K562 (cell line): Measurements from ENCODE around the gene SIK3. TPM values are rescaled to one million over a fixed set of nuclear protein-coding genes. Genes with fewer than 3 reads are reported as not detected.

ENCODE experiments used
- ATAC-seq: fragments of 200-7000 bp; cut with Tn5 transposase; 3 replicates; pipeline ENCODE4 v1.9.1; 2020; ENCODE audit warnings: moderate library complexity
- BruUV-seq: library from RNA; stranded (reverse); fragments of 400-500 nt; replicated peaks from 2 replicates; lab custom pipeline; 2021; lab: Mats Ljungman, UMichigan
- CTCF ChIA-PET: fragments of 300-600 bp; formaldehyde crosslinking; extraction: SDS; loops from one replicate; lab custom pipeline; 2021; ENCODE audit warnings: low intra/inter-chr PET ratio; lab: Yijun Ruan, JAX
- POLR2A ChIA-PET: fragments of 300-600, 350-650 bp; sonication (Branson Sonifier 250); formaldehyde crosslinking; extraction: SDS; loops from one replicate; lab custom pipeline; 2021; ENCODE audit warnings: antibody characterized with exemption, inconsistent platforms; lab: Yijun Ruan, JAX
- DNase-seq, 4 experiments: peaks; one replicate each; pipeline versions ENCODE4 v3.0.0 to v3.0.0-alpha.2; 2011 to 2018; ENCODE audit warnings: low spot score in 3 of 4, mixed read lengths in 3 of 4; ENCODE audit errors: extremely low read depth in 1 of 4
- FAIRE-seq: peaks from 2 replicates; lab custom pipeline; 2011; peaks lifted over from hg19 to GRCh38; lab: Jason Lieb, UNC
- H2AFZ ChIP-seq: 2 replicates; pipeline ENCODE4 v1.6.0; 2011; ENCODE audit warnings: low read depth, low read length, control low read depth, inconsistent platforms
- H3K27ac ChIP-seq: fragments of 200-600 bp; 3 replicates; pipeline ENCODE4 v1.8.0; 2011; ENCODE audit warnings: low read depth, mild to moderate bottlenecking, control low read depth, inconsistent platforms, low read length, moderate library complexity, mixed read lengths; ENCODE audit errors: extremely low read depth
- H3K27me3 ChIP-seq, 2 experiments: fragments of 300-600 bp in 1 of 2; 2 replicates in 1 of 2; 3 replicates in 1 of 2; pipeline versions ENCODE4 v1.6.0 to v1.8.0; 2011; ENCODE audit warnings: inconsistent platforms in 2 of 2, low read length in 2 of 2, mild to moderate bottlenecking in 1 of 2, mixed read lengths in 1 of 2, moderate library complexity in 1 of 2; ENCODE audit not compliant: control insufficient read depth in 2 of 2, insufficient read depth in 2 of 2
- H3K36me3 ChIP-seq: fragments of 300-600 bp; 3 replicates; pipeline ENCODE4 v1.8.0; 2011; ENCODE audit warnings: mild to moderate bottlenecking, low read length, inconsistent platforms; ENCODE audit not compliant: control insufficient read depth, insufficient read depth
- H3K4me1 ChIP-seq, 2 experiments: fragments of 200-600 bp in 1 of 2; replicated peaks in 1 of 2; 2 replicates in 1 of 2; 3 replicates in 1 of 2; pipeline versions ENCODE4 v1.5.1 to v1.8.0; 2011; ENCODE audit warnings: inconsistent platforms in 2 of 2, low read length in 2 of 2, mild to moderate bottlenecking in 1 of 2, mixed read lengths in 1 of 2, moderate library complexity in 1 of 2; ENCODE audit not compliant: control insufficient read depth in 2 of 2, insufficient read depth in 2 of 2
- H3K4me2 ChIP-seq: 2 replicates; pipeline ENCODE4 v1.6.1; 2011; ENCODE audit warnings: low read length, control low read depth, inconsistent platforms, mixed read lengths; ENCODE audit not compliant: insufficient read depth
- H3K4me3 ChIP-seq: fragments of 200-600 bp; sonication (generic), shearing (Covaris generic); 2 replicates; pipeline ENCODE4 v1.5.1; 2016; ENCODE audit warnings: control low read depth, inconsistent platforms
- H3K79me2 ChIP-seq: fragments of 200-600 bp; 3 replicates; pipeline ENCODE4 v1.8.0; 2011; ENCODE audit warnings: low read length, inconsistent platforms; ENCODE audit not compliant: control insufficient read depth, insufficient read depth
- H3K9ac ChIP-seq, 2 experiments: 2 replicates each; pipeline versions ENCODE4 v1.6.0 to v1.6.1; 2011; ENCODE audit warnings: low read depth in 2 of 2, low read length in 2 of 2, control low read depth in 1 of 2, inconsistent platforms in 1 of 2, mild to moderate bottlenecking in 1 of 2, mixed read lengths in 1 of 2; ENCODE audit not compliant: insufficient read depth in 1 of 2
- H3K9me1 ChIP-seq: one replicate; pipeline ENCODE4 v1.6.0; 2011; ENCODE audit warnings: inconsistent platforms, mild to moderate bottlenecking, low read length, moderate library complexity; ENCODE audit not compliant: control insufficient read depth, insufficient read depth
- H3K9me3 ChIP-seq: replicated peaks from 2 replicates; pipeline ENCODE4 v1.5.1; 2011; ENCODE audit warnings: low read depth, low read length, inconsistent platforms; ENCODE audit not compliant: control insufficient read depth, insufficient read depth
- H4K20me1 ChIP-seq: replicated peaks from 2 replicates; pipeline ENCODE4 v1.6.1; 2011; ENCODE audit warnings: low read length, inconsistent platforms, mixed read lengths; ENCODE audit not compliant: control insufficient read depth, insufficient read depth
- ATF1 ChIP-seq, 2 experiments: fragments of 450-650 bp in 1 of 2; IDR thresholded peaks; 2 replicates each; pipeline ENCODE4 v1.6.1; 2016; ENCODE audit warnings: missing compliant biosample characterization in 1 of 2, missing genetic modification characterization in 1 of 2
- ESRRA ChIP-seq: fragments of 450-650 bp; IDR thresholded peaks from 2 replicates; pipeline ENCODE4 v1.6.1; 2014; ENCODE audit warnings: low read depth, mild to moderate bottlenecking, moderate library complexity, borderline replicate concordance
- ETV5 ChIP-seq: sonication (generic); formaldehyde crosslinking; IDR thresholded peaks from 2 replicates; pipeline ENCODE4 v1.4.0; 2020; ENCODE audit warnings: low read depth, mild to moderate bottlenecking, missing genetic modification reagents
- FOXK1 ChIP-seq: sonication (generic); formaldehyde crosslinking; IDR thresholded peaks from 2 replicates; pipeline ENCODE4 v1.8.0; 2022; ENCODE audit warnings: missing genetic modification reagents, mild to moderate bottlenecking, borderline replicate concordance
- NFYB ChIP-seq: IDR thresholded peaks from 2 replicates; pipeline ENCODE4 v1.6.1; 2011; ENCODE audit warnings: mild to moderate bottlenecking, moderate library complexity; ENCODE audit not compliant: insufficient read length; ENCODE audit errors: extremely low read depth
- NR0B1 ChIP-seq: fragments of 450-650 bp; IDR thresholded peaks from one replicate; pipeline ENCODE4 v1.6.1; 2018; ENCODE audit warnings: mild to moderate bottlenecking, moderate library complexity; ENCODE audit not compliant: partially characterized antibody
- PML ChIP-seq: IDR thresholded peaks from 2 replicates; pipeline ENCODE4 v1.6.1; 2012; ENCODE audit warnings: low read length, inconsistent platforms
- SMARCA5 ChIP-seq: fragments of 450-650 bp; IDR thresholded peaks from 2 replicates; pipeline ENCODE4 v1.6.1; 2016
- SNIP1 ChIP-seq: fragments of 450-650 bp; IDR thresholded peaks from 2 replicates; pipeline ENCODE4 v1.7.1; 2017; ENCODE audit warnings: low read depth, mild to moderate bottlenecking
- TAF7 ChIP-seq: fragments of 450-650 bp; IDR thresholded peaks from 2 replicates; pipeline ENCODE4 v1.6.1; 2016; ENCODE audit warnings: missing genetic modification characterization, missing compliant biosample characterization
- ZBTB5 ChIP-seq: fragments of 450-650 bp; IDR thresholded peaks from 2 replicates; pipeline ENCODE4 v1.6.1; 2017; ENCODE audit warnings: antibody characterized with exemption
- ZNF253 ChIP-seq: fragments of 250-450 bp; sonication (Bioruptor Pico); conservative IDR thresholded peaks from 2 replicates; pipeline ENCODE4 v1.6.1; 2021; ENCODE audit warnings: mild to moderate bottlenecking
- ZNF436 ChIP-seq: fragments of 250-450, 450-650 bp; sonication (Bioruptor Pico); formaldehyde crosslinking; IDR thresholded peaks from 2 replicates; pipeline ENCODE4 v1.7.0; 2020; ENCODE audit warnings: mild to moderate bottlenecking
- ZSCAN32 ChIP-seq: fragments of 450-650 bp; formaldehyde crosslinking; IDR thresholded peaks from 2 replicates; pipeline ENCODE4 v1.4.0; 2020; ENCODE audit warnings: mild to moderate bottlenecking, moderate library complexity
- WGBS: fragments of 100-300 bp; shearing (Covaris generic); methylation state at CpG from one replicate; pipeline ENCODE4 v1.1.6; 2016; ENCODE audit warnings: low coverage, mixed read lengths; ENCODE audit not compliant: insufficient coverage; ENCODE audit errors: missing lambda C conversion rate; 5-methylcytosine and 5-hydroxymethylcytosine counted together
- in situ Hi-C: fragments of 300-500 bp; cut with MboI; formaldehyde crosslinking; loops from 4 replicates; pipeline ENCODE4 v1.15.0; 2018; ENCODE audit warnings: inconsistent platforms, mixed read lengths
- intact Hi-C: fragments of 100-400 bp; cut with micrococcal nuclease; formaldehyde crosslinking; loops from 2 replicates; pipeline ENCODE4 v1.14.2; 2022
- polyA plus RNA-seq, 8 experiments: library from polyadenylated mRNA; depleted of rRNA in 4 of 8; stranded (reverse) in 5 of 8; unstranded in 3 of 8; fragments of >200 nt; fragmentation: Nextera tagmentation in 2 of 8; fragmentation: Illumina TruSeq in 1 of 8; extraction: Ambion mirVana in 2 of 8; extraction: Trizol in 1 of 8; gene quantifications; 2 replicates each; pipeline versions ENCODE4 v1.2.1 to v1.2.3, GENCODE V29; 2011 to 2014; ENCODE audit warnings: inconsistent platforms in 1 of 8, missing spikeins in 1 of 8
- total RNA-seq, 7 experiments: library from RNA; depleted of rRNA in 6 of 7; stranded (reverse); fragments of >200 nt in 6 of 7; fragmentation: Illumina TruSeq in 2 of 7; extraction: Trizol in 2 of 7; gene quantifications; 2 replicates each; pipeline versions ENCODE4 v1.2.1 to v1.2.3, GENCODE V29; 2011 to 2021; ENCODE audit warnings: low replicate concordance in 1 of 7
- TF ChIP-seq, protein P1 (sequence below): fragments of 450-650 bp; IDR thresholded peaks from 2 replicates; pipeline ENCODE4 v1.6.1; 2016
- TF ChIP-seq, protein P2 (sequence below): sonication (generic); formaldehyde crosslinking; IDR thresholded peaks from 2 replicates; pipeline ENCODE4 v1.8.1; 2023; ENCODE audit warnings: mild to moderate bottlenecking, missing genetic modification reagents

Gene SIK3
- total and polyA plus RNA-seq, 9 of the 15 experiments (the other 6 are each of a cell fraction or from before 2014, with no cell fraction given): 1.6 to 21.6 (median 8.0) TPM

DNA sequence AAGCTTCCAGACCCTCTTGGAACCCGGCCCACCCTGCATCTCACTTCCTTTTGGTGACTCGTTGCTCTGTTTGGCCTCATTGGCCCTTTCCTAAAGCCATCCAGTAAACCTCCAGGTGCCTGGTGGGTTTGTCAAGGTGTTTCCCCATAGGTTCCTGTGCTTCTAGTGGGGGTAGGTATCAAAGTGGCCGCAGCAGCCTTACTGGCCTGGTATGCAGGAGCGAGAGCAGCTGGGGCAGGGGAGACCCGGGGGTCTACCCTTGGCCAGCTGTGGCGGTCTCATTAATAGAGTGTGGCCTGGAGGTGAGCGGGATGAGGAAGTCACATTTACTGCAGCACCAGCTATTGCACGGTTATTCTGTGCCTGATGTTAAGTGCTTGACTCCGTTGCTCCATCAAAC is 279.2 kb downstream of the SIK3 start:
- H3K27me3 ChIP-seq: peaks cover 0 to 10% of the 10 kb centered on the region in 2 experiments; a peak in 1 of 5 replicates
- CTCF ChIA-PET: no interaction called here
- no peak for FAIRE-seq

More for the DNA sequence above, 279.2 kb downstream of the SIK3 start:
- H2AFZ ChIP-seq: no peak overlapping the region
- no peaks in the 10 kb centered on the region for H4K20me1 ChIP-seq
- H3K9ac ChIP-seq: peak overlapping the region in 1 of 2 experiments; percentile 45; a peak in 1 of 4 replicates
- no peak overlapping the region for H3K27ac ChIP-seq
- no TSS peak for BruUV-seq
- no peak overlapping the region for H3K4me2 ChIP-seq
- H3K4me1 ChIP-seq: peaks cover under 1 to 10% of the 10 kb centered on the region in 2 experiments; a peak in 2 of 5 replicates
- no peaks in the 10 kb centered on the region for H3K9me1 ChIP-seq
- H3K4me3 ChIP-seq: no peak overlapping the region
- H3K9me3 ChIP-seq: no peaks in the 10 kb centered on the region
- POLR2A ChIA-PET: no interaction called here
- no peak for ATAC-seq
- in situ Hi-C loops: no loop called here
- no peaks in the 10 kb centered on the region for H3K79me2 ChIP-seq
- WGBS: 39% methylated on average over 7 of the region's 9 CpGs
- intact Hi-C loops: no loop called here
- no peaks in the 10 kb centered on the region for H3K36me3 ChIP-seq
- no peak for TF ChIP-seq SMARCA5
- no peak for TF ChIP-seq ESRRA
- TF ChIP-seq, protein P1, sequence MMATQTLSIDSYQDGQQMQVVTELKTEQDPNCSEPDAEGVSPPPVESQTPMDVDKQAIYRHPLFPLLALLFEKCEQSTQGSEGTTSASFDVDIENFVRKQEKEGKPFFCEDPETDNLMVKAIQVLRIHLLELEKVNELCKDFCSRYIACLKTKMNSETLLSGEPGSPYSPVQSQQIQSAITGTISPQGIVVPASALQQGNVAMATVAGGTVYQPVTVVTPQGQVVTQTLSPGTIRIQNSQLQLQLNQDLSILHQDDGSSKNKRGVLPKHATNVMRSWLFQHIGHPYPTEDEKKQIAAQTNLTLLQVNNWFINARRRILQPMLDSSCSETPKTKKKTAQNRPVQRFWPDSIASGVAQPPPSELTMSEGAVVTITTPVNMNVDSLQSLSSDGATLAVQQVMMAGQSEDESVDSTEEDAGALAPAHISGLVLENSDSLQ: no peak
- no peak for TF ChIP-seq ATF1 (CRISPR knock-in tag; IDR thresholded peaks at IDR 0.05)
- TF ChIP-seq ATF1 (tag; IDR thresholded peaks at IDR 0.05): no peak
- no peak for TF ChIP-seq ZNF436 (CRISPR knock-in tag)
- TF ChIP-seq ZNF253 (CRISPR knock-in tag): no peak
- TF ChIP-seq ZBTB5: no peak
- TF ChIP-seq FOXK1 (CRISPR knock-in tag): no peak
- TF ChIP-seq ZSCAN32 (CRISPR knock-in tag): no peak
- TF ChIP-seq NFYB: no peak
- no peak for TF ChIP-seq NR0B1
- TF ChIP-seq PML: no peak
- TF ChIP-seq TAF7 (tag): no peak
- TF ChIP-seq, protein P2, sequence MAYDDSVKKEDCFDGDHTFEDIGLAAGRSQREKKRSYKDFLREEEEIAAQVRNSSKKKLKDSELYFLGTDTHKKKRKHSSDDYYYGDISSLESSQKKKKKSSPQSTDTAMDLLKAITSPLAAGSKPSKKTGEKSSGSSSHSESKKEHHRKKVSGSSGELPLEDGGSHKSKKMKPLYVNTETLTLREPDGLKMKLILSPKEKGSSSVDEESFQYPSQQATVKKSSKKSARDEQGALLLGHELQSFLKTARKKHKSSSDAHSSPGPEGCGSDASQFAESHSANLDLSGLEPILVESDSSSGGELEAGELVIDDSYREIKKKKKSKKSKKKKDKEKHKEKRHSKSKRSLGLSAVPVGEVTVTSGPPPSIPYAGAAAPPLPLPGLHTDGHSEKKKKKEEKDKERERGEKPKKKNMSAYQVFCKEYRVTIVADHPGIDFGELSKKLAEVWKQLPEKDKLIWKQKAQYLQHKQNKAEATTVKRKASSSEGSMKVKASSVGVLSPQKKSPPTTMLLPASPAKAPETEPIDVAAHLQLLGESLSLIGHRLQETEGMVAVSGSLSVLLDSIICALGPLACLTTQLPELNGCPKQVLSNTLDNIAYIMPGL (CRISPR knock-in tag): no peak
- TF ChIP-seq SNIP1: no peak
- no peak for TF ChIP-seq ETV5 (CRISPR knock-in tag)
- DNase-seq: no peak
